Stimulated activated CD8-positive, alpha-beta memory T cell treated with anti-CD3 and anti-CD28 coated beads, Interleukin-2, amount 100 ng/mL, for 1 hour (primary cell): ENCODE results near the gene TNFRSF21.
"Not testable (repeated sequence)": the region's sequence is repeated elsewhere in the genome, so short reads cannot be mapped to it uniquely, and the experiment has no call there.

Source experiments
- DNase-seq, 2 donors: peaks; one replicate each; pipeline ENCODE4 v3.0.0-alpha.2; 2020; ENCODE audit warnings: low read depth in 2 of 2

The TNFRSF21 gene

DNA sequence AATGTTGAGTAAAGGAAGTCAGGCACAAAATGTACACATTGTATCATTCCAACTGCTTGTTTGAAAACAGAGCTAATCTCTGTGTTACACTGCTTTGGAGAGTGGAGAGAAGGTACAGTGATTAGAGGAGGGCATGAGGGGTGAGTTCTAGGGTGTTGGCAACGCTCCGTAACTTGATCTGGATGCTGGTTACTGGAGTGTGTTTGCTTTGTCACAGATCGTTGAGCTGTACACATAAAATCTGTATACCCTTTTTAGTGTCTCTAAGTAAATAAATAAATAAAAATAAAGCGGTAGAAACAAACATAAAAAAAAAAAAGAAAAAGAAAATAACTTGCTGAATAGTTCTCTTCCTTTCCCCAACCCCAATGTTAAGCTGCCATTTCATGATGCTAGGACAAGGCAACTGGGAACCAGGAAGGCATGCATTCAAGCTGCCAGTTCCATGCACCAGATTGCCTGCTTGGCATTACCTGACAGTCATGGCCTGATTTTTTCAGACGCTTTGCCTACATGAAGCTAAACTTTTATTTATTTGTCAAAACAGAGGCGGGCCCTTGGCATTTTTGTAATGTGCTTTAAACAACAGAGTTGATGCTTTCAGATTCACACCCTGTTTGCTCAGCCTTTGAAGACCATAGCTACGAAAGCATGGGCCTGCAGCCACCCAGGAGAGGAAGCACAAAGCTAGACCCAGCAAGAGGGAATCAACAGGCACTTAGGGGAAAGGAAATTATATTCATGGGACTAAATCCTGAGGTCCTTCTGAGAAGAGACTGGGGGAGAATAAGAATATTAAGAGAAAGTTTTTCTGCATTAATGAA is 21.2 kb downstream of the TNFRSF21 start:
- no peak for DNase-seq

DNA sequence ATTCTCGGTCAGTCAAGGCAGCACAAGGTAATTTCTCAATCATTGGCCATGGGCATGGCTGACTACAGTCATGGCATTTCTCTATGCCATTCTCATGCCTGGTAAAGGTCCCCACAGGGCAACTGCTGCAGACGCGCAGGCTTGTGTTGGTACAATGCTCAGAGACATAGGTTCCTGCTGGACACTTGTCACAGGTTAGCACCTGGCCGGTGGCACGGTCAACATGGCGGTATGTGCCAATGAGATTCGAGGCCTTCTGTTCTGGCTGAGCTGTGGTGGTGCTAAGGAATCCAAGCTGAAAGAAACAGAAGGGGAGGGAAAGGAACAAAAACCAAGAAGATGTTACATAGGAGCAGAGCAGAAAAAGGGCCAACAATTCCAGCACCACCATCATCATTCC is 23.4 kb downstream of the TNFRSF21 start:
- no peak for DNase-seq

DNA sequence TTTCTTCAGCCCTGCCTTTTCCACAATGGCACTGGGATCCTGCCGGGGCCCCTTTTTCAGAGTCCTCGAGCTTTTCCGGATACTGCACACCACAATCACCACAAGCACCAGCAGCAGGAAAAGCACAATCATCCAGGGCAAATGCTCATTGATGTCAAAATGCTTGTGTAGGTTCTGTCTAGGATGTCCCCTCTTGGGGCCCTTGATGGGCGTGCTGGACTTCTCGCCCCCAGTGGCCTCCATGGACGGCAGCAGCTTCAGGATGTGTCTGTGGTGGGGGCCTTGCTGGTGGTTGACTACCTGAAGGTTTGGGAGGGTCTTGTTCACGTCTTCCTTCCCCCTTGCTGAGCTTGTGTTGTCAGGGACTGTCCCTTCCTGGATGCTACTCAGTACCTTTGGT is 25.7 kb downstream of the TNFRSF21 start:
- no peak for DNase-seq

DNA sequence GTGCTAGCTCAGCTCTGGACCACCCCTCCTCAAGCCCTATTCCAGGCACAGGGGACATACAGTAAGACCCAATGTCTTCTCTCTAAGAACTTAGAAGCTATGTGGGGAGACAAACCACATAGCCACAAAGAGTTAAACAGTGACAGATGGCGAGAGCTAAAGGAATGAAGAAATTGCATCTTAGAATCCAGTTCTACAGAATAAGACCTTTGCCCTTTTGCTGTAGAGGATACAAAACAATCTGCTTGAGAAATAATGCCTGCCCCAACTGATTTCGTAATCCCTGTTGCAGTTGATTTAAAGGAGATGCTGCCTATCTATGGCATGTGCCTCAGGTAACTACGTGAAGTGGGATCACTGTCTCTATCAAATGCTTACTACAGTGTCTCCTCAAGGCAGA is 31.2 kb downstream of the TNFRSF21 start:
- DNase-seq, result no peak

DNA sequence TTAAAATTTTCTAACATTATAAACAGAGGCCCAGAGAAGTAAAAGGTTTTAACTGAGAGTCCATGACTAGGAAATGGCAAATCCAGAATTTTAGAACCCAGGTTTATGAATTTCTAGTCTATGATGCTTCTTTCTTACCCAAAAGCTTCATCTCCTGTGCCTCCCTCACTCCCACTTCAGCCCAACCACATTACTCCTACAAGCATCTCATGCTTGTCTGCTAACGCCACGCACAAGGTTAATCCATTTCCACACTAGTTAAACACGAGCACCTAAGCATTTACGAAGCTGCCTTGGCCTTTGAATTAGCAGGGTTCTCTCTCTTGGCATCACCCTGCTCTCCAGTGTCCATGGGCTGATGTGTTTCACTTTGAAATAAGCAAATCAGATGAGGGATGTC is 32.0 kb downstream of the TNFRSF21 start:
- DNase-seq, result no peak

DNA sequence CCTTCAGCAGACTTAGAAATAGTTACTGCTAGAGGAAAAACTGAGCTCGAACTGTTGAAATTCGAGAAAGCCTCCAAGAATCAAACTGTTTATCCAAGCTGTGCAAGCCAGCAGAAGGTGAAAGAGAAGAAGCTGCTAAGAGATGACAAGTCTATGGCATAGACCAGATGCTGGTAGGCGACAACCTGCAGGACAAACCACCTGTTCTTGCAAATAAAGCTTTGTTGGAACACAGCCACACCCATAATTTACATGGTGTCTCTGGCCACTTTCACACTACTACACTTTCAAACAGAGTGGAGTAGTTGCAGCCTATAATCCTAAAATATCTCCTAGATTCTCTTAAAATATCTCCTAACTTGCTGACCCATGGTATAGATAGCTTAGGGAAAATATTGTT is 33.3 kb downstream of the TNFRSF21 start:
- no peak for DNase-seq

DNA sequence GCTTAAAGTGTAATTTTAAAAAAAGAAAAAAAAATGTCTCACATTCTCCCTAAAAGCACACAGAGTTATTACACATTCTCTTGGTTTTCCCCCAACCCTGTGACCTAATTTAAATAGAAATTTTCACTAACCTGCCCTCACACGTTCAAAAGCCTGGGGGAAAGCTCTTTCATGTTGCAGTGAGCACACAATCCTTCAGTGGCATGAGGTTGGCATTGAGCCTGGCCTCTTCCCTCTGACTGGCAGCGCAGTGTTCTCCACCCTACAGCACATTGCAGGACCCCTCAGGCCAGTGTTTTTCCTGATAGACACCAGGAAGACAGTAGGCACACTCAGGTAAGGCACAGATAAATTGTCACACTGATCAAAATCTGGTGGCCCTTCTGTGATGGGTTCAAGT is 34.1 kb downstream of the TNFRSF21 start:
- no peak for DNase-seq

DNA sequence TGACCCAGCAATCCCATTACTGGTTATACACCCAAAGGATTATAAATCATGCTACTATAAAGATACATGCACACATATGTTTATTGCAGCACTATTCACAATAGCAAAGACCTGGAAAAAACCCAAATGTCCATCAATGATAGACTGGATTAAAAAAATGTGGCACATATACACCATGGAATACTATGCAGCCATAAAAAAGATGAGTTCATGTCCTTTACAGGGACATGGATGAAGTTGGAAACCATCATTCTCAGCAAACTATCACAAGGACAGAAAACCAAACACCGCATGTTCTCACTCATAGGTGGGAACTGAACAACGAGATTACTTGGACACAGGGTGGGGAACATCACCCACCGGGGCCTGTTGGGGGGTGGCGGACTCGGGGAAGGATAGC is 34.6 kb downstream of the TNFRSF21 start:
- not testable (repeated sequence) for DNase-seq

DNA sequence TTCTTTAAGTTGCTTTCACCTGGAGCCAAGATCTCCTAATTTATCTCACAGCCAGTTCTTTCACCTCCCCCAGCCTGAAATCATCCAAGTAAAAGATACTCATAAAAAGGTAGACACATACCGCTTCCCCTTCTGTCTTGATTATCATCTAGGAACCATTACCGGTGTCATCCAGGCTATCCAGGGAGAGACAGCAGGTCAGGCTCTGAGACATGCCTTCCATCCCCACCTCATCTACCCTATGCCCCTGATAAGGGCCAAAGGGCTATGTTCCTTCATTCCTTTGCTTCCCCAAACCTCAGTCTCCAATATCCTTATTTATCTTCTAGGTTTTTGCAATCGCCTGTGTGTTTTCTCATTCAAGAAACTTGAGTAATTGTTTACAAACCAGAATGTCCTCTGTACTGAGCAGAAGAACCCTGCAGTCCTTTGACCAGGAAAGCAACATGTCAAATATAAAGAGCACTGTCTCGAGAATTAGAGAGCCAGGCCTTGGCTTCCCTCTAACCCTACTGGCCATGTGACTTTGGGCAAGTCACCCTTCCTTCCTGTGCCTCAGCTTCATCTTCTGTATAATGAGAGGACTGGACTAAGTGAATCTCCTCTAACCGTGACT is 41.0 kb downstream of the TNFRSF21 start:
- DNase-seq, result no peak

DNA sequence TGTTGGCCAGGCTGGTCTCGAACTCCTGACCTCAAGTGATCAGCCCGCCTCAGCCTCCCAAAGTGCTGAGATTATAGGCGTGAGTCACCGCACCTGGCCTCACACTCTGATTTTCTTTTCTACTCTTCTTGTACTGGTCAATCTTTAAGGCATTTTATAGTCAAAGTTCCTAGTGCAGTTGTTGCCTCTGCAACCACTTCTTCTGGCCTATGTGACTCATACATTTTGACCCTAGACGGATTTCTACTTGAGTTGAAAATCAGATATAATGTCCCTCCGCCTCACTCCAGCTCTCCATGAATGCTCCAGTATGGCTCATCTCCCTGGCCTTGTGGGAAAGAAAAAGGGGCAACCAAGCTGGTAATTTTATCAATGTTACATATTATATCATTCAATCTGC is 42.4 kb downstream of the TNFRSF21 start:
- DNase-seq, result no peak

DNA sequence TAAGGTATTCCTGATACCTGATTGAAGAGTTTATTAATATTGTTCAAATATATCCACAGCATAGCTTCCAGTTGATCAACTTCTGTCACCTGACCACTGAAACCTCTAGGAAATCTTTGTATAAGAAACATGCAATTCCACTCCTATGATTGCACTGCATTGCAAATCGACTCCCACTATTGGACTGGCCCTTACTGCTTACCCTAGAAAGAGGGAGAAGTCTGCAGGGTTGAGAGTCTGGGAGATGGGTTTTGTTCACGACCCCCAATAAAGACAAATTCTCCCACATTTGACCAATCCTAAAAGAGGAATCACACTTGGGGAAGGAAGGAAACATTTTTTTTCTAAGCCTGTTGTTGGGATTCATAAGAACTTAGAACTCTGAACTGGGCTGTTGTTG is 43.7 kb downstream of the TNFRSF21 start:
- no peak for DNase-seq

DNA sequence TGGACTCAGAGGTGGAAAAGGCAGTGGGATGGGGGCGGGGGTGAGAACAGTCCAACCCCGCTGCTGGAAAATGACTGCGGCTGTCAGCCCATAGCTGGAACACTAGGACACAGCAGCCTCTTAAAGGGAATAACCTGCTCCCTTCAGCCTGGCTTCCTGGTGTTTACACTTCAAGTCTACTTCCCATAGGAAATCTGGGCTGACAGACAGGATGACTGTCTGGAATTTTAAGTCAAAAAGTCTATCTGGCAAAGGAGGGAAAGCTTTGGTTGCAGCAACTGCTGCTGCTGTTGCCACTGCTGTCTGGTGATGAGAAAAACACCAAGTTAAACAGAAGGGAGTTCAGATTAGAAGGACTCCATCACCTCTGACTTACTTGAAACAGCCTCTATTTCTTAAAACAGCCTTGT is 44.9 kb downstream of the TNFRSF21 start:
- DNase-seq, result no peak

DNA sequence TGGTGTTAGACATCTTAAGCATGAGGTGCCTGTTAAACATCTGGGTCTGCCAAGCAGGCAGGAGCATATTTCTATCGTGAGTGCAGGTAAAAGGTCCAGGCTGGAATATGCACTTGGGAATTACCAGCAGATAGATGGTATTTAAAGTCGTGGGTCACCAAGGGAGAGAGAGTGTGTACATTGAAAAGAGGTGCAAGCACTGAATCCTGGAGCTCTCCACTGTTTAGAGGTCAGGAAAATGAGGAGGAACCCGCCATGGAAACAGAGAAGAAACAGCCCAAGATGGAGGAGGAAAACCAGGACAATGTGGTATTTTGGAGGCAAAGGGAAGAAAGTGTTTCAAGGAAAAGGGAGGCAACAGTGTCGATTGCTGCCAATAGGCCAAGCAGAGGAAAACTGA is 46.4 kb downstream of the TNFRSF21 start:
- no peak for DNase-seq

DNA sequence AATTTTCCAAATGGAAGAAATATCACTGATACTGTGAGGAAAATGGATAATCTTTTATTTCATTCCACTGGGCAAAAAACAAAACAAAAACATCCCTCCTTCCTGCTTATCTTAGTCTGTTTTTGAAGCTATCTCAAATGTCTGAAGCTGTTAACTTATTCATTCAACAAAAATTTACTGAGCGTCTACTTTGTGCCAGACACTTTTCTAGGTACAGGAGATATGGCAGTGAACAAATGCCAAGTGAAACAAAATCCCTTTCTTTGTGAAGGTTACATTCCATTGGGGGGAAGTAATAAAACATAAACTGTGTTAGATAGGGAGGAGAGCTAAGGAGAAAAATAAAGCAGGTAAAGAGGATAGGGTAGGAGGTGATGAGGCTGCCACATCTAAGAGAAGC is 47.5 kb downstream of the TNFRSF21 start:
- no peak for DNase-seq

DNA sequence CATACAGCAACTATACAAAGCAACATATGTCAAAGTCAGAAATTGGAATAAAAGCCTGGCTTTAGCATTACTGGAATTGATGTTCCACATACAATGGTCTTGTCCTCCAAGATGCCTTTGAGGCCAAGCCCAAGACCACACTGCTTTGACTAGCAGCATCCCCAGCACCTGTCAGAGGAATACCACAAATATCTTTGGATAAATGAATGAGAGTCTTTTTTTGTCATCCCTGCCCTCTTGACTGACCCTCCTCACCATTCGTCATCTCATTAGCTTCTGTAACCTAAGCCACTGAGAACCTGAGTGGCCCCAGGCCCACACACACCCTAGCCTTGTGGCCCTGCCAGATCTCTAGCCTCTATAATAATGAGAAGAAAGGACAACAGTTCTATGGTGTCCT is 48.5 kb downstream of the TNFRSF21 start:
- no peak for DNase-seq

DNA sequence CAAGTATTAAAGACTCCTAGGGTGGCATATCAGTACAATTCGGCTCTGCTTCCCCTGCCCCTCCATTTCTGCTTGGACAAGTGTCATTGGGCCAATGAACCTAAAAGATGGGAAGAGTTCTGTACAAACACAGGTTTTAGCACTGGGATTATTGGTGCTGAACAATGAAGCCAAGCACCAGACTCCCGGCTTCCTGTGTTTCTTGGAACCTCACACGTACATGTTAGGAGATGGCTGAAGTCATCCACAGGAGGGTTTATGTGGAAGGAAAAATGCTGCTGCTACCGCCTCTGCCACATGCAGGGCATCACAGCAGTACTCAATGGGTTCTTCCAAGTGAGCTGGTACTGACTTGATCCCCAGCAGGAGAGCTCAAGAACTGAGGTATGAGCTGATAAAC is 49.7 kb downstream of the TNFRSF21 start:
- no peak for DNase-seq

DNA sequence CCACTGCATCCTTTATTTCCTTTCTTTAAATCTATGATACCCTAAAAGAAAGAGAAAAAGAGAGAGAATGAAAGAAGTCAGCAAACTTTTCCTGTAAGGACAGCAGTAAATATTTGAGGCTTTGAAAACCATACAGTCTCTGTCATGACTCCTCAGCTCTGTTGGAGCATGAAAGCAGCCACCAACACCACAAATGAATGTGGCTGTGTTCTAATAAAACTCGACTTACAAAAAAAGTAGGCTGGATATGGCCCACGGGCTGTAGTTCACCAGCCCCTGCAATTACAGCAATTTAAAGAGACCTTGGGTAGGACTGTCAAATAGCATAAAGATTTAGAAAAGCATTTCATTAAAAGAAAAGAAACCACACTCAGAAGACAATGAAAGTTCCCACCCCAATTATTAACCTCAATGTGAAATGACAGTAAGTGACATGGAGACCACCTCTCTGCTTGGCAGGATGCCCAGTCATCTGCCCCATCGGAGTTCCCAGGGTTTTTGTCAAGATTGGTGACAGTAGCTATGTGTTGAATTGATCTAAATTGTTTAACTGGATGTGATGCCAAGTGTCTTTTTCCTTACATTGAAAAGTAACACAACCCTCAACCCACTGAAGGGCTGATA is 50.9 kb downstream of the TNFRSF21 start:
- DNase-seq, result no peak

DNA sequence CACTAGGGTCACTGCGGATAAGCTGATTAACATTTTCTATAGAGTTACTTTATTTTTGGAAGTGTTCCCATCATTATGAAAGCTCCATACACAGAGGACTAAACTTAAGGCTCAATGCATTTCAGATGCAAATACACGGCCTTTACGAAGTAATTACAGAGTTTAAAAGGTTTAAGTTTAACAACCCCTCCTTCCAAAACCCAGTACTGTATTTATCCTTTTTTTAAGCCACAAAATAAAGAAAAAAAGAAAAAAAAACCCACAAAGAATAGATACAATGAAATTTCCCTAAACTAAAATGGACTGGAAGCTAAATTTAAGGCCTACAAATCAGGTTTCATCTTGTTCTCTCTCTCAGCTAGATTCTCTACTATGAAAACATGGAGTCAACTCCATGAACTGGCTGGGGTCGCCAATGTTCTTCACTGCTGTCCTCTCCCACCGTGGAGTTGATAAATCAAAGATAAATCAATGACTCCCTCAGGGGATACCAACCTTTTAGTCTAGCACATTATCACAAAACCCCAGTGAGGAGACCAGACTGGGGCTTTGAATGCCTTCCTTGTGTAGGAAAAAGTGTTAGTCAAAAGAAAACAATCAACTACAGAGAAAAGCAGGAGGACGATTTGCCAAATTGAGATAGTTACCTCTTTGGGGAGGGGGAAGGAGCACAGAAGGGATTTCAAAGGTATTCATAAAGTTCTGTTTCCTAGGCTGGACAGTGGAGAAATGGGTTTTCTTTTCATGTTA is 52.5 kb downstream of the TNFRSF21 start:
- no peak for DNase-seq

DNA sequence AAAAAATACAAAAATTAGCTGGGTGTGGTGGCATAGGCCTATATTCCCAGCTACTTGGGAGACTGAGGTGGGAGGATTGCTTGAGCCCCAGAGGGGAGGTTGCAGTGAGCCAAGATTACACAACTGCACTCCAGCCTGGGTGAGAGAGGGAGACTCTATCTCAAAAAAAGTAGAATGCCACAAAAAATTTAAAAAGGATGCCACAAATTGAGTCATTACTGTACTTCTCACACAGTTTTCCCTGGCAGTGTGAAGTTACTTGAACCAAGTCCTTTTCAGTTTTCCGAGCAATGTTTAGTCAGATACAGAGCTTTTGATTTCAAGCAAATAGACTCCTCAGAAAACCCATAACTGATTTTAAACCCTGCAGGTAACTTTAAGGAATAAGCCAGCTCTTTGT is 53.3 kb downstream of the TNFRSF21 start:
- no peak for DNase-seq

DNA sequence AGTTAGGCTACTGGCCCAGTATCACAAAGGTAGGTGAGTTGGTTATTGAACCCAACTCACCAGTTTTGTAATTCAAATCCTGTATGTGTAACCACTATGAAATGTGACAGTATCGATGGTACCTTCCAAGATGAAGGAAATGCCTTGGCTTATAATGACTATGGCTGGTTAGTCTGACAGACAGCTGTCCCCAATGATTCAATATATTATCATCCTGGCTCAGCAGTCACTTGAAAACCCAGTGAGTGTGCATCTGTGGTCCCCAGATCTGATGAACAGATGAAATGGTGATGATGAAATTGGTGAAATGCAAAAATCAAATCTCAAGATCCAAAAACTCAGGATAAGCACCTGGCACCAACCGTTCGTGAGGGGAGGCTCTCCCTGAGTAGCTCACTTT is 54.8 kb downstream of the TNFRSF21 start:
- no peak for DNase-seq

DNA sequence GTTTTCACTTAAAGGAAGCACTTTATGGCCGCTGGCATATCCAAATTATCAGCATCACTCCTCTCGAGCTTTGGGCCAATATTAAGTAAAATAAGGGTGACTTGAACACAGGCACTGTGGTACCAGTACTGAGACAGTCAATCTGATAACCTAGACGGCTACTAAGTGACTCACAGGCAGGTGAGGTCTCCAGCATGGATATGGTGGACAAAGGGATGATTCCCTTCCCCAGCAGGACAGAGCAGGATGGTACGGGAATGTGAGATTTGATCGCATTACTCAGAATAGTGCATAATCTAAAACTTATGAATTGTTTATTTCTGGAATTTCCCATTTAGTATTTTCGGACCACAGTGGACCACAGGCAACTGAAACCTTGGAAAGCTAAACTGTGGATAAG is 55.7 kb downstream of the TNFRSF21 start:
- DNase-seq, result no peak

DNA sequence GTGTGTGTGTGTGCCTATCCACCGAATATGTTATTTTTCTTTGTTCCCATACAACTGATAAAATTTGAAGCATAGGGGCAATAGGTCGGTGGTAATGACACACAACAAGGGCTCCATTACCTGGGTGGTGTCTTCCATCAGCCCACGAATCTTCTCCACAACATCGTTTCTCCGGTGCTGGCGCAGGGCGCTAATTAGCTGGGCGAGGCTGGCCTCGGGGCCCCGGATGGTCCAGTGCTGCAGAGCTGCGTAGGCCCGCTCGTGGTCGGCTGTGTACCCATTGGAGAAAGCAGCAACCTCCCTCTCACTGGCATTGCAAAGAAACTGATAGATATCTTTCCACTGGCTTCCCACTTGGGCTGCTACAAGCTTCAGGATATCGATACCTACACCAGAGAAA is 56.6 kb downstream of the TNFRSF21 start:
- no peak for DNase-seq

DNA sequence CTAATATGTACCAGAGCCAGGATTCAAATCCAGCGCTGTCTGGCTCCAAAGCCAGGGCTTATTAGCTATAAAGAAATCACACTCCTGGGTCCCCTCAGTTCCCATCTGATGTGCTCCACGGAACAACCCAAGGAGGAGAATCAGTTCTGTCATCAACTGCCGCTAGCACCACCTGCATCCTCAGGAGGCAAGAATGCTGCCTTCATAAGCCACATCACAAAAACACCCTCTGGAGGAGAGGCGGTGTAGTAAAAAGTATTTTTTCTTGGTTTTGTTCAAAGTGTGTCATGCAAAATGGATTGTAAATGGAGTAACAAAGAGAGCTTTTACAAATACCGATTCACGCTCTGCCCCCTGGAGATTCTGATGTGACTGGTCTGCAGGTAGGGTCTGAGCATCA is 57.1 kb downstream of the TNFRSF21 start:
- DNase-seq, result no peak
